NCI-H524 treated with DMSO at 0.1 percent for 48 hours (cell line): Measurements from ENCODE around the gene CDC42BPA.
"Not testable (repeated sequence)": the region's sequence is repeated elsewhere in the genome, so short reads cannot be mapped to it uniquely, and the experiment has no call there.

ENCODE experiments used
- DNase-seq: peaks from one replicate; lab custom pipeline; 2025; lab: John Stamatoyannopoulos, UW

Gene CDC42BPA

DNA sequence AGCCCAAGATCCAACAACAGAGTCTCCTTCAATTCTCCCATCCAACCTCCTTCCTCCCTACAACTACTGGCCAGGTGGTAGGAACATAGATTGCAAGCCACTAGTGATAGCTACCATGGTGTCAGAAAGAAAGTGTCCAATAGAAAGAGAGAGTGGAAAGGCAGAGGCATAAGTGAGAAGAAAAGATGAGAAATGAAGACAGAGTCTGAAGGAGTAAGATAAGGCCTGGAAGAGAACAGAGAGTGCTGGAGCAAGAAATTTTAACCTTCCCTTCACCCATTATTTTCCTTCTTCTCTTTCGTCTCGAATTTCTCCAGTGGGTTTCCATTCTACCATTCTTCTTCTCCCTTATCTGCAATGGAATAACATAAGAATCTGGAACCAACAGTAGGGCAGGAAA lies 57.9 kb downstream of the CDC42BPA start:
- no peak for DNase-seq

DNA sequence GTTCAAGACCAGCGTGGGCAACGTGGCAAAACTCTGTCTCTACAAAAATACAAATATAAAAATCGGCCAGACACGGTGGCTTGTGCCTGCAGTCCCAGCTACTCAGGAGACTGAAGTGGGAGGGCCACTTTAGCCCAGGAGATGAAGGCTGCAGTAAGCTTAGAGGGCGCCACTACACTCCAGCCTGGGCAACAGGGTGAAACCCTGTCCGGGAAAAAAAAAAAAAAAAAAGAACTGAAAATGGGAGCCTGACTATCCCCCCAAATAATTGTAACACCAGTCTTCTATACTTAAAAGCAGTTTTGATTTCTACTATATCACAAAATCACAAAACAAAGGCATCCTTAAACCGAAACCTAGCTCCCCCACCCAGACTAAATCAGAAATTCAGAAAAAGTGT lies 60.3 kb downstream of the CDC42BPA start:
- DNase-seq, result no peak

DNA sequence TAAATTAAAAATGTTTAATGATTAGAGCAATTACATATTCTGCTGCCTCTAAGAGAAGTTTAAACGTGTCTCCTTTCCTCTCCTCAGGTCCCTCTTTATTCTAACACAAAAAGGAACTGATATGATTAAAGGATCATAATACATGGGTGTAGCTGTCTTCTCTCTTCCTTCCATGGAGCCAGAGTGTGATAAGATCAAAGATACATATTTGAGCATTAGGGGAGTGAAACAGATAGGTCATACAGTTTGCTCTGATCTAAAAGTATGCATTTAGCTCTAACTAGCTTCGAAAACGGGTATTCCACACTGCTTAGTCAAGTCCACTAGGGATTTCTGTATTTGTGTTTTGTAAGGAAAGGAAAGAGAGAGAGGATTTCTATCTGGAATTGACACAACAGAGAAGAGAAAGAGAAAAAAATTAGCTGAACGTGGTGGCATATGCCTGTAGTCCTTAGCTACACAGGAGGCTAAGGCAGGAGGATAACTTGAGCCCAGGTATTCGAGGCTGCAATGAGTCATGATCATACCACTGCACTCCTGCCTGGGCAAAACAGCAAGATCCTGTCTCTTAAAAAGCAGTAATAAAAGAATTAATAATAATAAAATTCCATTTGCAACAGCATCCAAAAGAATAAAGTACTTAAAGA lies 63.1 kb downstream of the CDC42BPA start:
- DNase-seq, result no peak

DNA sequence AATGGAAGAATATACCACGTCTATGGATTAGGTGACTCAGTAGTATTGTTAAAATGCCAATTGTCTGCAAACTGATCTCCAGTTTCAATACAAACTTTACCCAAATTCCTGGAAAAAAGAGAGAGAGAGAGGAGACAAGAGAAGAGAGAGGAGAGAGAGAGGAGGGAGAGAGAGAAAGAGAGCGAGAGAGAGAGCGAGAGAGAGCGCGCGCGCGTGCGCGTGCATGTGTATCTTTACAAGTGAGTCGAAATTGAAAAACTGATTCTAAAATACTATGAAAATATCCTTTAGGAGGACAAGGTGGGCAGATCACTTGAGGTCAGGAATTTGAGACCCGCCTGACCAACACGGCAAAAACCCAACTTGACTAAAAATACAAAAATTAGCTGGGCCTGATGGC lies 65.2 kb downstream of the CDC42BPA start:
- DNase-seq, result no peak

DNA sequence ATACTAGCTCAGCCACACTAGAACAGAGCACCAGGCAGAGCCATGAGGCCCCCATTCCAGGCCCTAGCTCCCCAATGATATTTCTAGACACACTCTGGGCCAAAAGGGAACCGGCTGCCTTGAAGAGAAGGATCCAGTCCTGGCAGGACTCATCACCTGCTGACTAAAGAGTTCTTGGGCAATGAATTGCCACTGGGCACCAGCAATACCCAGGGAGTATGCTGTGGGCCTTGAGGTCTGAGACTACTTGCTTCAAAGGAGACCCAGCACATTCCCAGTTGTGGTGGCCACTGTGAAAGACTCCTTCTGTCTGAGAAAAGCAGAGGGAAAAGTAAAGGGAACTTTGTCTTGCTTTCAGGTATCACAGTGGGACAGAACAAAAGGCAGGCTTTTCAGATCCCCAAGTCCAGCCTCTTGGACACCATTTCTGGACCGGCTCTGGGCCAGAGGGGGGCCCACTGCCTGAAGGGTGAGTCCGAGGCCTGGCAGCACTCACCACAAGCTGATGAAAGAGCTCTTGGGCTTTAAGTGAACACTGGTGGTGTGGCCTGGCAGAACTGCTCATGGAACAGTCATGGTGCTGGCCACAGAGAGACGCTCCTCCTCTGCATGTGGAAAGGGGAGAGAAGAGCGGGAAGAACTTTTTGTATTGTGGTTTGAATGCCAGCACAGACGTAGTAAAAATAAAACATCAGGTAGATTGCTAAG lies 72.5 kb downstream of the CDC42BPA start:
- no peak for DNase-seq

DNA sequence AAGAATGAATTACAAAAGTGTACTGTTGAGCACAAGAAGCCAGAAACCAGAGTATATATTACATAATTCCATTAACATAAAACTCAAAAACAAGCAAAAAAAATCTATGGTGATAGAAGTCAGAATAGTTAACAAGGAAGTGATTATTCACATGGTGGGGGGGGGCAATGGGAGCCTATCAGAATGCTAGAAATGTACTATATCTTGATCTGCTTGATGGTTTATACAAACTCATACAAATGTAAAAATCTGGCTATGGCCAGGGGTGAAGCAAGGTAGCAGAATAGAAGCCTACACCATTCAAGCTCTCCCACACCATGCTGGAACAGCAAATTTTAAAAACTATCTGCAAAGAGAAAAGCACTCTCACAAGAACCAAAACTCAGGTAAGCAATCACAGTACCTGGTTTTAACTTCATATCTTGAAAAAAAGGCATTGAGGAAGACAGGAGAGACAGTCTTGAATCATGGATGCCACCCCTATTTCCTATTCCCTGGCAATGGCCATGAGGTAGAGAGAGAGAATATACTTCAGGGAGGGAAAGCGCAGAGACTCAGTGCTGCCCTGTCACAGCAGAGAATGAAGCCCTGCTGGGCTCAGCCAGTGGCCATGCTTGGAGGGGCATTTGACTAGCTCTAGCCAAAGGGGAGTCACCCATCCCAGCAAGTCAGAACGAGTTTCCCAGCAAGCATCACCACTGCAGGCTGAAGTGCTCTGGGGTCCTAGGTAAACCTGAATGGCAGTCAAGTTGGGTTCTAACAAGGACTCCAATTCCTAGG lies 73.8 kb downstream of the CDC42BPA start:
- DNase-seq, result no peak

DNA sequence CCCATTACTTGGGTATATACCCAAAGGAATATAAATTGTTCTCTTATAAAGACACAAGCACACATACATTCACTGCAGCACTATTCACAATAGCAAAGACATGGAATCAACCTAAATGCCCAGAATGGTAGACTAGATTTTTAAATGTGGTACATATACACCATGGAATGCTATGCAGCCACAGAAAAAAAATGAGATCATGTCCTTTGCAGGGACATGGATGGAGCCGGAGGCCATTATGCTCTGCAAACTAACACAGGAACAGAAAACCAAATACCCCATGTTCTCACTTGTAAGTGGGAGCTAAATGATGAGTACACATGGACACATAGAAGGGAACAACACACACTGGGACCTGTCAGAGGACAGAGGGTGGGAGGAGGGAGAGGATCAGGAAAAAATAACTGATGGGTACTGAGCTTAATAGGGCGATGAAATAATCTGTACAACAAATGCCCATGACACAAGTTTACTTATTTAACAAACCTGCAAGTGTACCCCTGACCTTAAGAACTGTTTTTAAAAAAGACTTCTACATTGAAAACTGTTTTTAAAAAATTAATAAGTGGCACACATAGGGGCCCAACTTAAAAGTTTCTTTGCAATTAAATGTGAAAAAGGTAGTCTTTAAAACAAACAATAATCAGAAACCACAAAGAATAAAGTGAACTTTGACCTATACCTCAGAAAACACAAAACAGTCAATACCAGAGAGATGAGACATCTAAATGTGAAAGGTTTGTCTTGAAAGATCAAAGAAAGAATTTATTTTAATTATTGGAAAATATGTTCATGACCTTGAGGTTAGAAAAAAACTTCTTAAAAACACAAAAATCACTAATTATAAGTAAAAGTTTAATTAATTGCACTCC lies 75.2 kb downstream of the CDC42BPA start:
- DNase-seq, result no peak

DNA sequence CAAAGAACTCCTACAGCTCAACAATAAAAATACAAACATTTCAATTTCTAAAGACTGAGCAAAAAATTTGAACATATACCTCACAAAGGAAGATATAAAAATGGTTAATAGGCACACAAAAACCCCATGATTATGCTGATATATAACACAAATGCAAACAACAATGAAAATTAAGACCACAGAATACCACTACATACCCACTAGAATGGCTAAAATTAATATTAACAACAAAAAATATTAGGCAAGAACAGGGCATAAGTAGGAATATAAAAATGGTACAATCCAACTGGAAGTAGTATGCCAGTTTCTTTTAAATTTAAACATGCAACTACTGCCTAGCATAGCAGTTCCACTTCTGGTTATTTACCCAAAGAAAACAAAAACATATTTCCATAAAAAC lies 77.3 kb downstream of the CDC42BPA start:
- DNase-seq, result no peak

DNA sequence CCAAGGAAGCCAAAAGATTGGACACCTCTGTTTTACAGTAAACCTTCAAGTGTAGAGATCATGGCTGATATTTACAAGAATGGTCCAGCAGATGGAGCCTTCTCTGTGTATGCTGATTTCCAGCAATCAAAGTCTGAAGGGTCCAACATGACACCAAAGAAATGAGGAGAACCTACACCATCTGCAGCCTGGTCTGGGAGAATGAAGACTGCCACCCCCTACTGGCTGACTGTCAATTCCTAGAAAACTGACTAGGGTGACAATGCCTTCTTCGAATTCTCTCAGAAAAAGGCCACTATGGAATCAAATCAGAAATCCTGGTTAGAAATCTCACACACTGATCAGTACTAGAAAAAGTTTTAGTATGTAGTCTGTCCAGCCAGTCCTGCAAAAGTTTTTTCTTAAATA lies 83.3 kb downstream of the CDC42BPA start:
- DNase-seq, result peak; percentile 59

DNA sequence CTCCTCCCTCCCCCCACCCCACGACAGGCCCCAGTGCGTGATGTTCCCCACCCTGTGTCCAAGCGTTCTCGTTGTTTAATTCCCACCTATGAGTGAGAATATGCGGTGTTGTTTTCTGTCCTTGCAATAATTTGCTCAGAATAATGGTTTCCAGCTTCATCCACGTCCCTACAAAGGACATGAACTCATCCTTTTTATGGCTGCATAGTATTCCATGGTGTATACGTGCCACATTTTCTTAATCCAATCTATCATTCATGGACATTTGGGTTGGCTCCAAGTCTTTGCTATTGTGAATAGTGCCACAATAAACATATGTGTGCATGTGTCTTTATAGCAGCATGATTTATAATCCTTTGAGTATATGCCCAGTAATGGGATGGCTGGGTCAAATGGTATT lies 87.2 kb downstream of the CDC42BPA start:
- not testable (repeated sequence) for DNase-seq

DNA sequence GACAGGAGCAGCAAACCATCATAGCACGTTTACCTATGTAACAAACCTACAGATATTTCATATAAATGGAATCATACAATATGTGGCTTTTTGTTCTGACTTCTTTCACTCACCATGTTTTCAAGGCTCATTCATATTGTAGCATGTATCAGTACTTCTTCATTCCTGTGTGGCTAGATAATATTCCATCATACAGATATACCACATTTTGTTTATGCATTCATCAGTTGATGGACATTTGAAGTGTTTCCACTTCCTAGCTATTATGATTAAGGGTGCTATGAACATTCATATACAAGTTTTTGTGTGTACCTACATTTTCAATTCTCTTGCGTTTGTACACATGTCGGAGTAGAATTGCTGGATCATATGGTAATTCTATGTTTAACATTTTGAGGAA lies 90.1 kb downstream of the CDC42BPA start:
- DNase-seq, result no peak

DNA sequence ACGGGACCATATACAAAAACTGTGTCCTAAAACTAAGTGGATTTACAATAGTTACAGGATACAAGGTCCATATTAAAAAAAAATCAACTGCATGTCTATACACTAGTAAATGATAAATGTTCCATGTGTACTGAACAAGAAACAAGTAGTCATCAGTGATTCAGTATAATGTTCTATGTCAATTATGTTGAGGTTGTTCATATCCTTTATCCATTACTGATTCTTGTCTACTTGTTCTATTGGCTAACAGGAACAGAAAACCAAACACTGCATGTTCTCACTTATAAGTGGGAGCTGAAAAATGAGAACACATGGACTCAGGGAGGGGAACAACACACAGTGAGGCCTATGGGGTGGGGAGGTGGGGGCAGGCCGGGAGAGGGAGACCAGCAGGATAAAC lies 90.5 kb downstream of the CDC42BPA start:
- DNase-seq, result no peak

DNA sequence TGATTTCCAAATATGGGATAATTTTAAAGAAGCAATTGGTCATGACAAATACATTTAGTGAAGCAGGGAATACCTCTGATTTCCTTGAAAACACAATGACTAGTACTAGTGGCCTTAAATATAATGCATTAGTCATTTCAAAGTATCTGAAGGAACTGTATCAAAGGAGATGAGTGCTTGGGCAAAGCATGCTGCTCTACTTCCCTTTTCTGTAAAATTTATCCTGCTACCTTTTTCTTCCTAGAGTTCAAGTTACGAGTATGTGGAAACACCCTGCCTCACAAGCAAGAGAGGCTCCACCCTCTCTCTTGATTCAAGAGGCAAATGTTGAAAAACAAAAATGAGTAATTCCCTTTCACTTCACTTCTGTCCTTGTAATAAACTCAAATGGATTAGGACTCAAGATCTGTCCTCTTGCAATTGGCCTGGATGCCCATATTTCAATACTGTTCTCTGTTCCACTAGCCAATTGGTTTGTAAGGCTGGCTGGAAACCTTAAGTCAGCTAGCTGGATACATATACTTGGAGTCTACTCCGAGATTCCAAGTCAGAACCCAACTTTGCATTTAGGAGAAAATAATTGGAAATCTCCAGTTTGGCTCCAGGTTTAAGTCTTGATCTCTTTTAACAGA lies 92.5 kb downstream of the CDC42BPA start:
- DNase-seq, result no peak

DNA sequence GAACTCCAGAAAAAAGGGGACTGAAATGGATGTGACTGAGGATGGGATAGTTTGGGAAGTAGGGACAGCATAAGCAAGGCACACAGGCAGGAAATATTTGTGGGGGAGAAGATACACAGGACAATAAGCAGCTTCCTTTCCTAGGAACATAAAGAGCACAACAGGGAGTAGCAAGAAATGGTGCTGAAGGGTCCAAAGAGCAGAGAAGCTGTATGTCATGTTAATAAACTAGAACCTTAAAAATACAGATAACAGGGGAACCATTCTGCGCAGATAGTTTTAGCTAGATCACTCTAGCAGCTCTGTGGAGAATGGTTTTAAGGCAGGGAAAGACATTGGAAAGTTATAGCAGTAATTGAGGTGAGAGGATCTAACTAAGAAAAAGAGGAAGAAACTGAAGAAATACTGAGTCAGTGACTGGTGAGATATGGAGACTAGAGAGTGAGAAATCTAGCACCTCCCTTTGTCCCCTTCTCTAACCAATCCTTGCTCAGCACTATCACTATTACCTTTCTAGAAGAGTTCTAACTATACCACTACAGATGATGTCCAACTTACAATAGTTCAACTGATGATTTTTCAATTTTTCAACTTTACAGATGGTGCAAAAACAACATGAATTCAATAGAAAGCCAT lies 95.0 kb downstream of the CDC42BPA start:
- no peak for DNase-seq

DNA sequence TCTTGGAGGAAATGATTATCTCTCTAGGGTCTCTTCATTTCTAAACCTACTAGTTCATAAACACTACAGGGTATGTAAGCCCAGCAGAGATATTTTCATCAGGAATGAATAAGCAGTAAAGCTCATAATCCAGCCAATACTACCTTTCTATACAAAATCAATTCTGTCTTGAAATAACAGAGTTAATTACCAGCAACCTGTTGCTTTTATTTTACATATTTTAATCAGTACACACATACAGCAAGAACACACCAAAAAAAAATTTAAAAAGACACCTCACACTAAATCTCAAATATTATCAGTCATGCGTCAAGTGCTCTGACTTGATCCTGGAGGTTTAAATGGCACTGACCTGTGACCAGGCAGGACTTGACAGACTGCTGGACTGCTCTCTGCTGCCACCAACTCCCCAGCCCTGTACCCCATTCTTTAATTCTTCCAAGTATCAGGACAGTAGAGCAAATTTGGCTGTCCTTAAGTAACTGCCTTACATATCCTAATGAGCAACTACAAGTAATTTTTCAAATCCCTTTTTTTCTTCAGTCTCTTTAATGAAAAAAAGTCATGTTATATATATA lies 98.5 kb downstream of the CDC42BPA start:
- no peak for DNase-seq

DNA sequence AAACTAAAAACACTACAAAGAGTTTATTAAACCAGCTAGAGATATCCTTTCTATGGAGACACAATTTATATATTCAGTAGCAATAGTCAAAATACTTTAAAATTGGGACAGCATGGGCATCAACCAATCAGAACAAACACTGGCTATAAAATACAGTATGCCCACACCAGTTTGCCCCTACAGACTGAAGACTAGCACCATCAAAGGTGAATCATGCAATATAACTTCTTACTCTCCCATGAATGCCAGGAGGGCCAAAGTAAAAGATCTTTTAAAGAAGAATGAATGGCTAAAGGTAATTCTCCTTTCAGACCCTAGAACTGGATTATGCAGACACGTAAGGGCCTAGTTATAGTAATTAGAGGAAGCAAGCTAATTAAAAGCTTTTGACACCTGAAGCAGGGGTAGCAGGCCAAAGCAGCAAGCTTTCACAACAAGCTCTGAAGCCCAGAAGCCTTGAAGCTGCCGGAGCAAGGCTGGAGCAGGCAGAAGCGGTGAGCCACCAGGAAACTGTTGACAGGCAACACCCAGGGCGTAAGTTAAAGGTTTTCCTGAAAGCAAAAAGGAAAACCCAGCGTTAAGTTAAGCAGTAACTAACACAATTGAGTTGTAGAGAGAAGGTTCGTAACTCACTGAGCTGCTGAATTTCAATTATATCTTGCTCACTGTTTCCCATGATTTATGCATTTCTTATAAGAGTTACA lies 99.3 kb downstream of the CDC42BPA start:
- no peak for DNase-seq

DNA sequence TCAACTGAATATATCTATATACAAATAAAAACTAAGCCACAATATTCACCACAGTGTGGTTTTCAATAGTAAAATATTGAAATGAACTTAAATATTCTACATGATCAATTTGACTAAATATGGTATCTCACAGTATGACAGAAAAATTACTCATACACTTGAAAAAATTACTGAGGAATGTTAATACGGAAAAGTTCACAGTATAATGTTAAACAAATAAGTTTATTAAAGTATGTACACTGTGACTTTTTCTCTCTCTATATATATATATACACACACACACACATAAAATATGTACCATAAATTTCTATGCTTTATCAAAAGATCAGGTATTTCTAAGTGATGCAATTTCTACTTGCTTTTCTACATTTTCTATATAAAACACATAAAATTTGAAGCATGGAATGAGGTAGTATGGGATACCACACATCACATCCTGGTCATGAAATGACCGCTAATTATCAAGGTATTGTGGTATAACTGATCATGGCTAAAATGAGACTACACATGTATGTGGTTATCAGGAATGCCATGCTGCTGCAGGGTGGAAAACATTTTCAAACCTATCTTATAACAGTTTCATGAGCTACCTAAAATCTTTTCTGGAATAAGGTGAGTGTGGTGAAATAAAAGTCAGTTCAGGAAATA lies 102.3 kb downstream of the CDC42BPA start:
- no peak for DNase-seq

DNA sequence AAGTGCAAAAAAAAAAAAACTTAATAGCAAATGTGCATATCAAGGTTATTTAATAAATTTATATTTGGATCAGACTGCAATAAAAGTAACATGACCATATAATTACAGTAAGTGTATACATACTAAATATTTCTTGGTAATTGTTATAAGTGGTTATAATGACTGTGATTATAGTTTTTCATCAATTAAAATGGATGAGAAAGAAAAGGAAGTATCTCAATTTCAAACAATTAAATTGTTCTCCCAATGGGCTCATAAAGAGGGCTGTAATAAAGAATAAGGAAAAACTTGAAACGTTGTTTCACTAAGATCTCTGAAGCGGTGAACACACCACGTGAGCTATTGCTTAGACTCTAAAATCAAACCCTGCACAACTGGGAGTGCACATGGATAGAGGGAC lies 104.1 kb downstream of the CDC42BPA start:
- no peak for DNase-seq

DNA sequence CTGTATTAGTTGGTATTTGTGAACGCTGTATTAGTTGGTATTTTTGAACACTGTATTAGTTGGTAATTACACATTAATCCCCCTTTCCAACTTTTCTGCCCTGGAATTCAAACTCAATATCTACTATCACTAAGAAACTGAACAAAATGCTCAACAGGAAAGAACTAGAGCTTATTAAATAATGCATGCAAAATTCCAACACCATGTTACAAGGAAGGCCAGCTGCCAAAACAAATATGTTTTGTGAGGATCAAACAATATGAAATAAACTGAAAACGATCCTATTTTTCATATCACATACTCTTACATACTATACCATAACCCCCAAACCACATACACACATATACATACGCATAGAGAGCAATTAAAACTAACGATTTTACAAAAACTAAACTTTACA lies 104.9 kb downstream of the CDC42BPA start:
- DNase-seq, result no peak

DNA sequence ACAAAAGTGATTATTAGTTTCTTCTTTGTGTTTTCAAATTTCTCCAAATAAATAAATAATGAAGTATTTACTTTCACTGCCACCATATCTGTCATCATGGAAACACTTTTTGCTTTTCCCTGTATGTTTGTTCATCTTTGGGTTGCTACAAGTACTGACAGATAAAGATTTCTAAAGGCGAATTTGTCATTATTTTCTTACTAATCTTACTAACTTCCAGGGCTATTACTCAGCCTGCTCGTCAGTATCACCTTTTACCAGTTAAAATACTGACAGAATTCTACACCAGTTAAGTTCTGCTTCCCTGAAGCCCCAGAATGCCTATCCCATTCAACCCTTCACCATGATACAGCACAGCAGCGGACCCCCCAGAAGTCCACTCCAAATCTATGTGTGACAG lies 106.1 kb downstream of the CDC42BPA start:
- DNase-seq, result no peak
